ENCODE measurements around the gene SHROOM3.

SHROOM3 gene

DNA sequence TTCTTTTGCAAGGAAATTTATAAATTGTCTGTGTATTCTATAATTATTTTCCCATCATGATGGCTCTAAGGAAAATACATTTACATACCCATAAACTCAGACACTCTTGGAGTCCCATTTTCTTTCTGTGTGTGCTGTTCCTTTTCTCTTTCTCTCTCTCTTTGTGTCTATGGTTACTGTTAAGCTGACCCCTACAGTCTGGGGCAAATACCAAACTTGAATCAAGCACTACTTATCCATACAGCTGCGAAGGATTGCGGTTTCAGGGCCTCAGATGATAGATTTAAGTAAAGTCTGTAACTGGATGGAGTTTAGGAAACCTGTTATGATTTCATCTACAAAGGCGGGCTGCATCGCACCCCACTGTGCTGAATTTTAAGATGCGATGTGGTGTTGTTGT is 150.2 kb downstream of the SHROOM3 start:
- H3K9me3 ChIP-seq, result no peaks in the 10 kb centered on the region
- TF ChIP-seq, protein P1, sequence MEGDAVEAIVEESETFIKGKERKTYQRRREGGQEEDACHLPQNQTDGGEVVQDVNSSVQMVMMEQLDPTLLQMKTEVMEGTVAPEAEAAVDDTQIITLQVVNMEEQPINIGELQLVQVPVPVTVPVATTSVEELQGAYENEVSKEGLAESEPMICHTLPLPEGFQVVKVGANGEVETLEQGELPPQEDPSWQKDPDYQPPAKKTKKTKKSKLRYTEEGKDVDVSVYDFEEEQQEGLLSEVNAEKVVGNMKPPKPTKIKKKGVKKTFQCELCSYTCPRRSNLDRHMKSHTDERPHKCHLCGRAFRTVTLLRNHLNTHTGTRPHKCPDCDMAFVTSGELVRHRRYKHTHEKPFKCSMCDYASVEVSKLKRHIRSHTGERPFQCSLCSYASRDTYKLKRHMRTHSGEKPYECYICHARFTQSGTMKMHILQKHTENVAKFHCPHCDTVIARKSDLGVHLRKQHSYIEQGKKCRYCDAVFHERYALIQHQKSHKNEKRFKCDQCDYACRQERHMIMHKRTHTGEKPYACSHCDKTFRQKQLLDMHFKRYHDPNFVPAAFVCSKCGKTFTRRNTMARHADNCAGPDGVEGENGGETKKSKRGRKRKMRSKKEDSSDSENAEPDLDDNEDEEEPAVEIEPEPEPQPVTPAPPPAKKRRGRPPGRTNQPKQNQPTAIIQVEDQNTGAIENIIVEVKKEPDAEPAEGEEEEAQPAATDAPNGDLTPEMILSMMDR (IDR thresholded peaks at IDR 0.05; ENCODE audit: low read depth, low read length), result no peak
- H3K4me3 ChIP-seq (ENCODE audit: low read depth, low read length), result no peak overlapping the region
- no peaks in the 10 kb centered on the region for H3K27me3 ChIP-seq
- peaks cover 33% of the 10 kb centered on the region for H3K4me1 ChIP-seq
- H3K36me3 ChIP-seq, result no peaks in the 10 kb centered on the region
- DNase-seq, result no peak

DNA sequence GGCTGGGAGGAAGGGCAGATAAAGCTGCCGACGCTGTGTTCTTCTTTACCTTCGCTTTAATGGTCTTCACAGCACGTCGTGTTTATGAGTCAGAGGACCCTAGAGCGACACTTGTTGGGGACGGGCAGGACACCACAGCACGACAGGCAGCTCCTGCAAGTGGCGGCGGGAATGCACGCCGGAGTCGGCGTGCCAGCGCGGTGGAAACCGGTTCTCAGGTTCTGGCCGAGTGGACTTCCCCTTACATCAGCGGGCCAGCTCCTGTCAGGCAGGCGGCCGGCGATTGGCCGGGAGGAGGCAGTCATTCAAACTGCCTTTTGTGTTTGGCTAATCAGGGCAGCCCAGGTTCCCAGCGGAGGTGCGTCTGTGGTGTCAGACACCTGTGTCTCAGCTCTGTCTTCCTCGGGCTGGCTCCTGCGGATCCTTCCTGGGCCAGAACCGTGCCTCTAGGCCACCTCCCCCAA is 150.9 kb downstream of the SHROOM3 start:
- no peak for DNase-seq
- peaks cover 27% of the 10 kb centered on the region for H3K4me1 ChIP-seq
- H3K4me3 ChIP-seq (ENCODE audit: low read depth, low read length), result no peak overlapping the region
- no peaks in the 10 kb centered on the region for H3K36me3 ChIP-seq
- H3K27me3 ChIP-seq, result no peaks in the 10 kb centered on the region
- H3K9me3 ChIP-seq, result no peaks in the 10 kb centered on the region
- TF ChIP-seq, protein P1 (IDR thresholded peaks at IDR 0.05; ENCODE audit: low read depth, low read length), result no peak

DNA sequence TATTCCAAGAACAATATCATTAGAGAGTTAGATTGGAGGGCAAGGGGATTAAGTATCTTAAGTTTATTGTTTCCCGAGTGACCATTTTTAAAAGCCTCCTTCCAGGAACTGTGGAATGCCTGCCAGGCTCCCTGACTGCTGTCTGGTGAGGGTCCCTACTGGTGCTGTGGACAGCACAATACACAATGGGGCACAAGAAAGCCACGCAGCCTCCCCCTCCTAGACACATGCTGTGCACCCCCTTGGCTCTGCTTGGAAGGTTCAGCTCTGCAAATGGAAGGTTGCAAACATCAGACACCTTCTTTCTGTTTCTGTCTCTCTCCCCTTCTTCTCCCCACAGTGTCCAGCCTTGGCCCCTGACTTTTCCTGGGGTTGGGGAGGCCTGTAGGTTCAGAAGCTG is 153.2 kb downstream of the SHROOM3 start:
- Histone ChIP-seq H3K9me3 (no peaks in the 10 kb centered on the region), H3K4me3 (ENCODE audit: low read depth, low read length) (no peak overlapping the region), H3K4me1 (peaks cover 10% of the 10 kb centered on the region), H3K36me3 (no peaks in the 10 kb centered on the region), H3K27me3 (no peaks in the 10 kb centered on the region)
- TF ChIP-seq, protein P1 (IDR thresholded peaks at IDR 0.05; ENCODE audit: low read depth, low read length), result no peak
- DNase-seq, result no peak

DNA sequence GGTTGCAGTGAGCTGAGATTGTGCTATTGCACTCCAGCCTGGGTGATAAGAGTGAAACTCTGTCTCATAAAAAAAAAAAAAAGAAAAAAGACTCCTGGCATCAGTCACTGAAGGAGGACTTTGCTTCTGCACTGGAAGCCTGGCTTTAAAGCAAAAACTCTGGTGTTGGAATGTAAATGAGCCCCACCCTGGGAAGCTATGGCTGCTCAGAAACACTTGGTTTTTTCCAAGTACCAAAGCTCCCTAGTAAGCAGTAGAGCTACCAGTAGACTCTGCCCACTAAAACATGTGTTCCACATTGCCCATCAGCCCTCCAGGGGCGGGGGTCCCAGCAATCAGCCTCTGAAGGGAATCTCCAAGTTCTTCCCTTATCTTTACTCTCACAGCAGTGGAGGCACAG is 154.4 kb downstream of the SHROOM3 start:
- DNase-seq, result no peak
- Histone ChIP-seq H3K36me3 (no peaks in the 10 kb centered on the region), H3K4me3 (ENCODE audit: low read depth, low read length) (no peak overlapping the region), H3K27me3 (no peaks in the 10 kb centered on the region), H3K4me1 (peaks cover 6% of the 10 kb centered on the region; the same call in 1 of the 2 replicates), H3K9me3 (no peaks in the 10 kb centered on the region)
- TF ChIP-seq, protein P1 (IDR thresholded peaks at IDR 0.05; ENCODE audit: low read depth, low read length), result no peak

DNA sequence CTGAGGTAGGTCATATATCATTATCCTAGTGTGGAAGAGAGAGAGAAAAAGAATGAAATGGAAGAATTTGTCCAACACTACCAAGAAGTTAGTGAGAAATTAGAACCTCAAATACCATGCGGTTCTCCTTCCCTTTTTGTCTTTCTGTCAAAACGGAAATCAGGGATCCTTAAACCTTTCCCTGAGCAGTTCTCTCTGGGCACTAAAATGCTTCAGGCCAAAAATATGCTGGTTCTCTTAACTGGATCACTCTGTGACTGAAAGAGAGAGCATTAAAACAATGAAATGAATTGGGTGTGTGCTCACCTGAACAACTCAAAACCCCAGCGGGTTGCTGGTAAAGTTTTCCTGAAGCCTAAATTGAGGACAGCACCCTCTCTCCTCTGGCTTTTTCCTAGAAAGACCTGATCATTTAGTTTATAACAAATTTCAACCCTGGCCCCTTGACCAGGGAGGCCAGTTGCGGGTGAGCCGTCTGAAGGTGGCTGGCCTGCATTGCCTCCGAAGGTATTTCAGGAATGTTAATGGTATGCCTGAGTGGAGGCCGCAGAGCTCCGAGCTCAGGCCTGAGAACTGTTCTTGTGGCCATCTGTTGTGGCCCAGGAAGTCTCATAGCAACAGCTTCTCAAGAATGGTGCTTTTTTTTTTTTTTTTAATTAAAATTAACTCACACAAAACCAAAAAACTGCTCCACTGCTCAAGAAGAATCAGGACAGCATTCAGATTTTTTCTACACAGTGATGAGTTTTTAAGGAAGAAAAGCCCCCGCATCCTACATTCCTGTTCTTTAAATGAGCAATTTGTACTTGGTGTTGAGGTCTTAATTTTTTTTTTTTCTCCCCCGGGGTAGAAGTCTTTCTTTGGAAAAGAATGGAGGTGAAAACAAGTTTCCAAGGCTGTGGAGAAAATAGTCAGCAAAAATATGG is 155.1 kb downstream of the SHROOM3 start:
- no peak overlapping the region for H3K4me3 ChIP-seq (ENCODE audit: low read depth, low read length)
- H3K27me3 ChIP-seq, result no peaks in the 10 kb centered on the region
- TF ChIP-seq, protein P1 (IDR thresholded peaks at IDR 0.05; ENCODE audit: low read depth, low read length), result no peak
- H3K4me1 ChIP-seq, result no peaks in the 10 kb centered on the region; the same call in 1 of the 2 replicates
- no peaks in the 10 kb centered on the region for H3K9me3 ChIP-seq
- H3K36me3 ChIP-seq, result no peaks in the 10 kb centered on the region
- DNase-seq, result no peak

DNA sequence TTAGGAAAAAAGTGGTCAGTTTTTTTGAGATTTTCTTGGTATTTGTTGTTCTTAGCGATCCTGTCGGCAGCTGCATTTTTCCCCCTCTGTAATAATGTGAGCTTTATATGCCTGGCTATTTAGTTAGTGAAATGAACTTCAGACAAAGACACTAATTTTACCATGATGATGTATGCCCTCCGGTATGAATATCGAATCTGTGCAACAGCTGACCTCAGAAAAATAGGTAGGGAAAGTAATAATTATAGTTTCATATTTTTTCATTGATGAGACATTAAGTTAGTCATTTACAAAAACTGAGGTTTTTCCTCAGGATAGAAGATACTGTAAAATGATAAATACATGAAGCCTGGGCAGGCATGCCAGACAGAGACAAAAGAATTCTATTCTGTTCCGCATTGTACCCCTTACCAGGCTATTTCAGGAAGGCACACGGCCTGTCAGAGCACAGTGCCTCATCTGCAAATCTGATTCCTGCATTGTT is 155.8 kb downstream of the SHROOM3 start:
- H3K9me3 ChIP-seq, result no peaks in the 10 kb centered on the region
- no peak overlapping the region for H3K4me3 ChIP-seq (ENCODE audit: low read depth, low read length)
- H3K36me3 ChIP-seq, result no peaks in the 10 kb centered on the region
- TF ChIP-seq, protein P1 (IDR thresholded peaks at IDR 0.05; ENCODE audit: low read depth, low read length), result no peak
- no peak for DNase-seq
- no peaks in the 10 kb centered on the region for H3K4me1 ChIP-seq
- H3K27me3 ChIP-seq, result no peaks in the 10 kb centered on the region

All from BE2C (cell line).